Gastroesophageal sphincter (tissue), 3 donors: ENCODE data around the gene ZMYND11.

ENCODE experiments used
- CTCF ChIP-seq, 4 experiments: fragments of 200-600 bp in 2 of 4; fragments of 450-650 bp in 2 of 4; sonication (generic) in 1 of 4; IDR thresholded peaks; one replicate each; pipeline ENCODE4 v1.5.1; 2017 to 2019; ENCODE audit warnings: antibody characterized with exemption in 4 of 4, mild to moderate bottlenecking in 2 of 4, moderate library complexity in 2 of 4
- EP300 ChIP-seq: sonication (generic); formaldehyde crosslinking; IDR thresholded peaks from one replicate; pipeline ENCODE4 v1.6.1; 2017; ENCODE audit warnings: antibody characterized with exemption, mild to moderate bottlenecking
- POLR2A ChIP-seq, 2 donors: fragments of 450-650 bp; IDR thresholded peaks; one replicate each; pipeline ENCODE4 v1.6.1; 2017; ENCODE audit warnings: antibody characterized with exemption in 2 of 2, mild to moderate bottlenecking in 2 of 2, moderate library complexity in 1 of 2
- POLR2AphosphoS5 ChIP-seq: sonication (generic); formaldehyde crosslinking; IDR thresholded peaks from one replicate; pipeline ENCODE4 v1.6.1; 2017; ENCODE audit warnings: antibody characterized with exemption

- TF ChIP-seq CTCF (IDR thresholded peaks at IDR 0.05) (peak in 1 of 4 experiments; percentile 2), POLR2A (IDR thresholded peaks at IDR 0.05) (no peak), POLR2AphosphoS5 (no peak), EP300 (no peak)
Observed at GRCh38 chr10:209357-209756, 74.1 kb downstream of the ZMYND11 start.
